A673 (cell line): ENCODE measurements around the gene SLC25A38.

ENCODE experiments used
- CTCF ChIP-seq: fragments of 300-800, 200-600 bp; sonication (generic); conservative IDR thresholded peaks from 2 replicates; pipeline ENCODE4 v1.5.1; 2017; ENCODE audit warnings: low read depth, mild to moderate bottlenecking, antibody characterized with exemption, low read length, moderate library complexity, mixed read lengths
- EZH2 ChIP-seq: fragments of 200-600 bp; sonication (generic); IDR thresholded peaks from 2 replicates; pipeline ENCODE4 v1.6.1; 2017; ENCODE audit warnings: borderline replicate concordance, low read depth, mild to moderate bottlenecking, mixed read lengths, antibody characterized with exemption, low read length; ENCODE audit not compliant: poor library complexity, severe bottlenecking

- TF ChIP-seq CTCF (no peak), EZH2 (no peak)
These were observed 27.7 kb downstream of the SLC25A38 start for GRCh38 chr3:39410893-39411292.
